HepG2 (cell line): Measurements from ENCODE around the gene PCGF3. TPM values are rescaled to one million over a fixed set of nuclear protein-coding genes. Genes with fewer than 3 reads are reported as not detected.

Experiments used
- CCDC6 ChIP-seq: sonication (generic); formaldehyde crosslinking; IDR thresholded peaks from 2 replicates; pipeline ENCODE4 v1.8.1; 2022; ENCODE audit warnings: mild to moderate bottlenecking, missing genetic modification reagents, moderate library complexity
- HOXA5 ChIP-seq: sonication (generic); formaldehyde crosslinking; IDR thresholded peaks from 2 replicates; pipeline ENCODE4 v1.4.0; 2020; ENCODE audit warnings: missing genetic modification reagents
- RFXANK ChIP-seq: IDR thresholded peaks from 2 replicates; pipeline ENCODE4 v1.6.1; 2016
- ZC3H4 ChIP-seq: sonication (generic); formaldehyde crosslinking; IDR thresholded peaks from 2 replicates; pipeline ENCODE4 v1.4.0; 2020; ENCODE audit warnings: missing genetic modification reagents, borderline replicate concordance
- ZFAT ChIP-seq: sonication (generic); formaldehyde crosslinking; conservative IDR thresholded peaks from 2 replicates; pipeline ENCODE4 v1.8.1; 2023; ENCODE audit warnings: missing genetic modification reagents, inconsistent platforms
- ZFP36L1 ChIP-seq: sonication (generic); formaldehyde crosslinking; IDR thresholded peaks from 2 replicates; pipeline ENCODE4 v1.8.0; 2022; ENCODE audit warnings: mild to moderate bottlenecking, missing genetic modification reagents, moderate library complexity
- ZNF260 ChIP-seq: sonication (generic); formaldehyde crosslinking; IDR thresholded peaks from 2 replicates; pipeline ENCODE4 v1.4.0; 2020; ENCODE audit warnings: missing genetic modification reagents, low read depth, mild to moderate bottlenecking, borderline replicate concordance
- ZNF468 ChIP-seq: sonication (generic); formaldehyde crosslinking; IDR thresholded peaks from 2 replicates; pipeline ENCODE4 v1.8.0; 2022; ENCODE audit warnings: mild to moderate bottlenecking, moderate library complexity, missing genetic modification reagents
- polyA plus RNA-seq, 8 experiments: library from polyadenylated mRNA; depleted of rRNA in 3 of 8; stranded (reverse) in 7 of 8; unstranded in 1 of 8; fragments of >200 nt; fragmentation: Illumina TruSeq in 4 of 8; extraction: Trizol in 4 of 8; gene quantifications; 2 replicates each; pipeline versions ENCODE4 v1.2.1 to v1.2.3, GENCODE V29; 2011 to 2016; ENCODE audit warnings: low read depth in 4 of 8, missing spikeins in 1 of 8, mixed read lengths in 1 of 8; ENCODE audit not compliant: insufficient read depth in 1 of 8
- total RNA-seq, 5 experiments: library from RNA; depleted of rRNA; stranded (reverse); fragments of >200 nt; fragmentation: Illumina TruSeq; extraction: Trizol; gene quantifications; 2 replicates each; pipeline ENCODE4 v1.2.3, GENCODE V29; 2016; ENCODE audit warnings: low read depth in 1 of 5
- TF ChIP-seq, protein P1 (sequence below): sonication (generic); formaldehyde crosslinking; IDR thresholded peaks from 2 replicates; pipeline ENCODE4 v1.9.0; 2021; ENCODE audit warnings: missing genetic modification reagents, borderline replicate concordance
- TF ChIP-seq, protein P2 (sequence below): sonication (generic); formaldehyde crosslinking; IDR thresholded peaks from 2 replicates; pipeline ENCODE4 v1.4.0; 2020; ENCODE audit warnings: mild to moderate bottlenecking, missing genetic modification reagents
- TF ChIP-seq, protein P3 (sequence below), 2 experiments: fragments of 450-650 bp in 1 of 2; sonication (generic) in 1 of 2; formaldehyde crosslinking in 1 of 2; IDR thresholded peaks; 2 replicates each; pipeline versions ENCODE4 v1.6.1 to v1.8.0; 2016 to 2022; ENCODE audit warnings: antibody characterized with exemption in 1 of 2, mild to moderate bottlenecking in 1 of 2, missing genetic modification reagents in 1 of 2
- TF ChIP-seq, protein P4 (sequence below), 2 experiments: sonication (generic) in 1 of 2; formaldehyde crosslinking in 1 of 2; IDR thresholded peaks; 2 replicates each; pipeline versions ENCODE4 v1.4.0 to v1.6.1; 2018 to 2020; ENCODE audit warnings: missing genetic modification reagents in 2 of 2, borderline replicate concordance in 1 of 2, low read depth in 1 of 2, mild to moderate bottlenecking in 1 of 2, missing biosample characterization in 1 of 2
- TF ChIP-seq, protein P5 (sequence below): sonication (generic); formaldehyde crosslinking; IDR thresholded peaks from 2 replicates; pipeline ENCODE4 v1.5.0; 2020; ENCODE audit warnings: missing genetic modification reagents

Gene PCGF3
- total and polyA plus RNA-seq, 2 of the 13 experiments (the other 11 are each of a cell fraction or from before 2014, with no cell fraction given) = 28.6 to 66.2 TPM

DNA sequence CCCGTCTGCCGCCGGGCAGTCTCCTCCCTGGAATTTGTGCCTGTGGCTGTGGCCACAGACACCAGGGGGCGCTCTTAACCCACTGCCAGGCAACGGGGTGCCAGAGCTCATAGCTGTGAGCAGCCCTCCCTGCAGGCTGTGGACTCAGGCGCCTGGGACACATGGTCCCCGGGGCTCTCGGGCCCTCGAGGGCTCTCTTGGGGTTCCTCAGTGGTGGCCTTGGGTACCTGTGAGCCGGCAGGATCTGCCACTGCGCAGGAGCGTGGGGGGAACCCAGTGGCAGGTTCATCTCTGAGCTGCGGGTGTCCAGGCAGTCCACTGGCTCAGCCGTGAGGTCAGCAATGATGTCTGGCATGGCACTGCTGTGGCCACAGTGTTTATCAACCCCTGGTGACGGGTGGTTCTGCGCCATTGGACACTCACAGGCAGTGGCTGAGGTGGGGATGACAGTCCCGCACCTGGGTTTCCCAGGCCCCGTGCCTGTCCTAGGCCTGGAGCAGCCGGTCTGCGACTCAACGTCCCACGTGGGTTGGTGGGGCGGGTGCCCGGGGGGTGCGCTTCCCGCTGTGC is 37.2 kb downstream of the PCGF3 start (continued):
- TF ChIP-seq, protein P1, sequence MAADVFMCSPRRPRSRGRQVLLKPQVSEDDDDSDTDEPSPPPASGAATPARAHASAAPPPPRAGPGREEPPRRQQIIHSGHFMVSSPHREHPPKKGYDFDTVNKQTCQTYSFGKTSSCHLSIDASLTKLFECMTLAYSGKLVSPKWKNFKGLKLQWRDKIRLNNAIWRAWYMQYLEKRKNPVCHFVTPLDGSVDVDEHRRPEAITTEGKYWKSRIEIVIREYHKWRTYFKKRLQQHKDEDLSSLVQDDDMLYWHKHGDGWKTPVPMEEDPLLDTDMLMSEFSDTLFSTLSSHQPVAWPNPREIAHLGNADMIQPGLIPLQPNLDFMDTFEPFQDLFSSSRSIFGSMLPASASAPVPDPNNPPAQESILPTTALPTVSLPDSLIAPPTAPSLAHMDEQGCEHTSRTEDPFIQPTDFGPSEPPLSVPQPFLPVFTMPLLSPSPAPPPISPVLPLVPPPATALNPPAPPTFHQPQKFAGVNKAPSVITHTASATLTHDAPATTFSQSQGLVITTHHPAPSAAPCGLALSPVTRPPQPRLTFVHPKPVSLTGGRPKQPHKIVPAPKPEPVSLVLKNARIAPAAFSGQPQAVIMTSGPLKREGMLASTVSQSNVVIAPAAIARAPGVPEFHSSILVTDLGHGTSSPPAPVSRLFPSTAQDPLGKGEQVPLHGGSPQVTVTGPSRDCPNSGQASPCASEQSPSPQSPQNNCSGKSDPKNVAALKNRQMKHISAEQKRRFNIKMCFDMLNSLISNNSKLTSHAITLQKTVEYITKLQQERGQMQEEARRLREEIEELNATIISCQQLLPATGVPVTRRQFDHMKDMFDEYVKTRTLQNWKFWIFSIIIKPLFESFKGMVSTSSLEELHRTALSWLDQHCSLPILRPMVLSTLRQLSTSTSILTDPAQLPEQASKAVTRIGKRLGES (CRISPR knock-in tag) = no peak
- TF ChIP-seq ZC3H4 (no peak), ZNF260 (CRISPR knock-in tag) (no peak), RFXANK (CRISPR knock-in tag) (no peak), ZFAT (CRISPR knock-in tag) (no peak), HOXA5 (CRISPR knock-in tag) (no peak), ZFP36L1 (no peak), ZNF468 (CRISPR knock-in tag) (no peak), CCDC6 (CRISPR knock-in tag) (no peak)
- TF ChIP-seq, protein P2, sequence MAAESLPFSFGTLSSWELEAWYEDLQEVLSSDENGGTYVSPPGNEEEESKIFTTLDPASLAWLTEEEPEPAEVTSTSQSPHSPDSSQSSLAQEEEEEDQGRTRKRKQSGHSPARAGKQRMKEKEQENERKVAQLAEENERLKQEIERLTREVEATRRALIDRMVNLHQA = no peak
- TF ChIP-seq, protein P3, sequence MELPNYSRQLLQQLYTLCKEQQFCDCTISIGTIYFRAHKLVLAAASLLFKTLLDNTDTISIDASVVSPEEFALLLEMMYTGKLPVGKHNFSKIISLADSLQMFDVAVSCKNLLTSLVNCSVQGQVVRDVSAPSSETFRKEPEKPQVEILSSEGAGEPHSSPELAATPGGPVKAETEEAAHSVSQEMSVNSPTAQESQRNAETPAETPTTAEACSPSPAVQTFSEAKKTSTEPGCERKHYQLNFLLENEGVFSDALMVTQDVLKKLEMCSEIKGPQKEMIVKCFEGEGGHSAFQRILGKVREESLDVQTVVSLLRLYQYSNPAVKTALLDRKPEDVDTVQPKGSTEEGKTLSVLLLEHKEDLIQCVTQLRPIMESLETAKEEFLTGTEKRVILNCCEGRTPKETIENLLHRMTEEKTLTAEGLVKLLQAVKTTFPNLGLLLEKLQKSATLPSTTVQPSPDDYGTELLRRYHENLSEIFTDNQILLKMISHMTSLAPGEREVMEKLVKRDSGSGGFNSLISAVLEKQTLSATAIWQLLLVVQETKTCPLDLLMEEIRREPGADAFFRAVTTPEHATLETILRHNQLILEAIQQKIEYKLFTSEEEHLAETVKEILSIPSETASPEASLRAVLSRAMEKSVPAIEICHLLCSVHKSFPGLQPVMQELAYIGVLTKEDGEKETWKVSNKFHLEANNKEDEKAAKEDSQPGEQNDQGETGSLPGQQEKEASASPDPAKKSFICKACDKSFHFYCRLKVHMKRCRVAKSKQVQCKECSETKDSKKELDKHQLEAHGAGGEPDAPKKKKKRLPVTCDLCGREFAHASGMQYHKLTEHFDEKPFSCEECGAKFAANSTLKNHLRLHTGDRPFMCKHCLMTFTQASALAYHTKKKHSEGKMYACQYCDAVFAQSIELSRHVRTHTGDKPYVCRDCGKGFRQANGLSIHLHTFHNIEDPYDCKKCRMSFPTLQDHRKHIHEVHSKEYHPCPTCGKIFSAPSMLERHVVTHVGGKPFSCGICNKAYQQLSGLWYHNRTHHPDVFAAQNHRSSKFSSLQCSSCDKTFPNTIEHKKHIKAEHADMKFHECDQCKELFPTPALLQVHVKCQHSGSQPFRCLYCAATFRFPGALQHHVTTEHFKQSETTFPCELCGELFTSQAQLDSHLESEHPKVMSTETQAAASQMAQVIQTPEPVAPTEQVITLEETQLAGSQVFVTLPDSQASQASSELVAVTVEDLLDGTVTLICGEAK (IDR thresholded peaks at IDR 0.05) = no peak
- TF ChIP-seq, protein P3 (CRISPR knock-in tag; IDR thresholded peaks at IDR 0.05) = no peak
- TF ChIP-seq, protein P4, sequence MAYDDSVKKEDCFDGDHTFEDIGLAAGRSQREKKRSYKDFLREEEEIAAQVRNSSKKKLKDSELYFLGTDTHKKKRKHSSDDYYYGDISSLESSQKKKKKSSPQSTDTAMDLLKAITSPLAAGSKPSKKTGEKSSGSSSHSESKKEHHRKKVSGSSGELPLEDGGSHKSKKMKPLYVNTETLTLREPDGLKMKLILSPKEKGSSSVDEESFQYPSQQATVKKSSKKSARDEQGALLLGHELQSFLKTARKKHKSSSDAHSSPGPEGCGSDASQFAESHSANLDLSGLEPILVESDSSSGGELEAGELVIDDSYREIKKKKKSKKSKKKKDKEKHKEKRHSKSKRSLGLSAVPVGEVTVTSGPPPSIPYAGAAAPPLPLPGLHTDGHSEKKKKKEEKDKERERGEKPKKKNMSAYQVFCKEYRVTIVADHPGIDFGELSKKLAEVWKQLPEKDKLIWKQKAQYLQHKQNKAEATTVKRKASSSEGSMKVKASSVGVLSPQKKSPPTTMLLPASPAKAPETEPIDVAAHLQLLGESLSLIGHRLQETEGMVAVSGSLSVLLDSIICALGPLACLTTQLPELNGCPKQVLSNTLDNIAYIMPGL (CRISPR knock-in tag; IDR thresholded peaks at IDR 0.05; ENCODE audit: borderline replicate concordance in 1 of 2, low read depth in 1 of 2) = 0 out of 4 replicates have a peak, but pooled peaks of 1 of the 2 experiments have one; percentile 22
- TF ChIP-seq, protein P5, sequence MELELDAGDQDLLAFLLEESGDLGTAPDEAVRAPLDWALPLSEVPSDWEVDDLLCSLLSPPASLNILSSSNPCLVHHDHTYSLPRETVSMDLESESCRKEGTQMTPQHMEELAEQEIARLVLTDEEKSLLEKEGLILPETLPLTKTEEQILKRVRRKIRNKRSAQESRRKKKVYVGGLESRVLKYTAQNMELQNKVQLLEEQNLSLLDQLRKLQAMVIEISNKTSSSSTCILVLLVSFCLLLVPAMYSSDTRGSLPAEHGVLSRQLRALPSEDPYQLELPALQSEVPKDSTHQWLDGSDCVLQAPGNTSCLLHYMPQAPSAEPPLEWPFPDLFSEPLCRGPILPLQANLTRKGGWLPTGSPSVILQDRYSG (CRISPR knock-in tag) = no peak
